GM20431 (cell line): Measurements from ENCODE around the gene DDAH1.

Experiments used
- in situ Hi-C: fragments of 300-500 bp; cut with MseI, MboI; formaldehyde crosslinking; loops from one replicate; pipeline ENCODE4 v1.15.0; 2020; ENCODE audit warnings: low sequenced_read_pairs; ENCODE audit not compliant: unreplicated experiment

Gene DDAH1

DNA sequence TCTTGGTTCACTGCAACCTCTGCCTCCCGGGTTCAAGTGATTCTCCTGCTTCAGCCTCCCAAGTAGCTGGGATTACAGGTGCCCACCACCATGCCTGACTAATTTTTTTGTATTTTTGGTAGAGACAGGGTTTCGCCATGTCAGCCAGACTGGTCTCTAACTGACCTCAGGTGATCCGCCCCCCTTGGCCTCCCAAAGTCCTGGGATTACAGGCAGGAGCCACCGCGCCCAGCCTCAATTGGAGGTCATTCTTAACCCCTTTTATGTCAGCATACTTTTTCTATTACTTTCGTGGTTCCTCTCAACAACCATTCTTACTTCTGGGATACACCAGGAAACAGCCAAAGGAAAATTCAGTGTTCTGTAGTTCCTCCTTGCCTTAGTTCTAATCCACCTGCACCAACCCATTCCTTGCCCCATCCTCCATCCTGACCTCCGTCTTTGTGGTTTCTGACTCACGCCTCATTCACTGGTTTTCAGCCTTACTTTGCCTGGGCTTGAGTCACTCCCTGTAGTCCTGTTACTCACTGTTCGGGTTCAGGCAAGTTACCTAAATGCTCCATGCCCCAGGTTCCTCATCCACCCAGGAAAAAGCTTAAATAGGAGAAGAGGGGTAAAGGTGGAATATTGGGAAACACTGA is 175.6 kb downstream of the DDAH1 start:
- in situ Hi-C loops = no loop called here

DNA sequence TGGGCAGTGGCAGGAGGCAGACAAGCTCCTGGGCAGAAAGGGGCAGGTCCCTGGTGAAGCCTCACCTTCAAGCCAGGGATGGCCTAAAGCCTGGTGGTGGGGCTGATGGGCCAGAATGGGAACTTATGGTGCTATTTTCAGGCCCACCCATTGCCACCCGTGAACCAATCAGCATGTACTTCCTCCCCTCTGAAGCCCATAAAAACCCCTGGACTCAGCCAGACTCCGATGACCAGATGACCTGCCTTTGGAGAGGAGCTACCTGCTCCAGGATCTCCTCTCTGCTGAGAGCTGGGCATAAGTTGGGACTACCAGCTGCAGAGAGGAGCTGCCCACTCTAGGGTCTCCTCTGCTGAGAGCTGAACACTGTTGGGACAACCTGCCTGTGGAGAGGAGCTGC is 180.8 kb downstream of the DDAH1 start:
- in situ Hi-C loops = no loop called here

GRCh38 chr1:85283475-85284199 is 181.3 kb downstream of the DDAH1 start:
- in situ Hi-C loops = no loop called here

GRCh38 chr1:85282424-85282823 is 182.5 kb downstream of the DDAH1 start:
- in situ Hi-C loops = no loop called here

- in situ Hi-C loops = no loop called here
These were observed 184.3 kb downstream of the DDAH1 start for GRCh38 chr1:85280636-85281035.

- in situ Hi-C loops = no loop called here
These were observed 185.4 kb downstream of the DDAH1 start for GRCh38 chr1:85279458-85280080.

DNA sequence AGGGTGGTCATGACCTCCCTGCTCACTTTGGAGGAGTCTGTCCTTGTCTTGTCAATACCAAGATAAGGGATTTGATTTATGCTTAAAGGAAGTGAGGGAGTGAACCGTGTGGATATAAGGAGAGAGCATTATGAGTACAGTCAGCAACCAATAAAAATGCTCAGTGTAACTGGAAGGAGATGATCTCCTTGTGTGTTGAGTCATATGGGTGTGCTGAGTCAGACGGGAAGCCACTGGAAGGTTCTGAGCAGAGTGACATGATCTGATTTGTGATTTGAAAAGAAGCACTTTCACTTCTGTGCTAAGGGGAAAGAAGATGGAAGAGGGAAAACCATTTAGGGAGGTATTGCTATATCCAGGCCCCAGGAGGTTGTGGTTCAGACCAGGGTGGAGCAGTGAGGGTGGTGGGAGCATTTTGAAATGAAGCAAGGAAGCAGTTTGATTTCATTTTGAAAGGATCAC is 186.1 kb downstream of the DDAH1 start:
- in situ Hi-C loops = no loop called here

- in situ Hi-C loops = no loop called here
These were observed 187.2 kb downstream of the DDAH1 start for GRCh38 chr1:85277802-85278201.

- in situ Hi-C loops = no loop called here
These were observed 187.8 kb downstream of the DDAH1 start for GRCh38 chr1:85276978-85277639.

DNA sequence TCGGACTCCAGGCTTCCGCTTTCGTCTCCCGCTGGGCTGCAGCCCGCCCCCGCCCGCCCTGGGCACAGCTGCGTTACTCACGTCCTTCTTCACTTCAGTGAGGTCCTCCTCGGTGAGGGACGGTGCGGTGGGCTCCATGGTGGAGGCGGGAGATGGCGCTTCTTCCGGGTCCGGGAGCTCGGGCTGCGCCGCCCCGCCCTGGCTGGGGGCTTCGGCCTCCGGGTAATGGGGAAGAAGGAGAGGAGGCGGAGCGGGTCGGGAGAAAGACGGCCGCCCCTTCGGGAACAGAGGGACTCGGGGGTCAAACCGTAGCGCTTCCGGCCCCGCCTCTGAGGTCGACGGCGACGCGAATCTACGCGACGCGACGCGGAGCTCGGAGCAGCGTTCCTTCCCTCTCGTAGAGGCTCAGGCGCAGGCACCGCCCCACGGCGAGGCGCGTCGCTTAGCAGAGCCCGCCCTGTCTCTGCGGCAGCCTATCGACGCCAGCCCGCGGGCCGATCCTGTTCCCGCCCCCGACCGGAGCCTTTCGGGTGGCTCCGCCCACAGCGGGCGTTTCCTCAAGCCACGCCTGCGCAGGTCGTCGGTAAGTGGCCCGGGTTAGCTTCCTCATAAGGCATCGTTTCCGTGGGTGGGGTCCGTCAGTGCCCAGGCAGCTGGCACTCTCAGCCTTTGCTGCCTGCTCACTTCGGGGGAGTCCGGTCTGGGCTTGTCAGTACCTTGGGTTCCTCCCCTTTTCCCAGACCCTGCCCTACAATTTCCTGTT is 188.6 kb downstream of the DDAH1 start, which contains the start of gene BCL10:
BCL10 (minus strand) TSS at position 418 of the 763 bp plus-strand sequence; CDS start at position 138, 280 bp downstream.
- in situ Hi-C loops = no loop called here

DNA sequence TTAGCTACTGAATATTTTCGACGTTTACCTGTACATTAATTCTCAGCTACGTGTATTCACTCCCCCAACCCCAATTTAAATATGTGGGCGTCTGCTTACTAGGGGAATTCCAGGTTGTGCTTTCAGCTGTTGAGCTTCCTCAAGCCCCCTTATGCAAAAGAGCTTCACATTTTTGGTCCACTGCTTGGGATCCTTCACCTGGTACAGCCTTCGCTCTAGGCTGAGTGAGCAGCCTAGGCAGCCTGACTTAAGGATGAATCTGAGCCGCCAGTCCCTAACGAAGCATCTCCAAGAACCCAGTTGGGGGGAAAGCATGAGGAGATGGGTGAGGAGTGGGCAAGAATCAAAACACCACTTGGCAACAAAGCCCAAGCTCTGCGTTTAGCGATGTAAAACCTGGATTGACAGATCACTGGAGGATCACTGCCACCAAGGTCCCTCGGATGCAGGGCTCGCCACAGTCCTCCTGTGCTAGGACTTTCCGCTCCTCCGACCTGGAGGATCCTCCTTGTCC is 189.2 kb downstream of the DDAH1 start:
- in situ Hi-C loops = no loop called here

GRCh38 chr1:85274969-85275453 is 189.9 kb downstream of the DDAH1 start:
- in situ Hi-C loops = no loop called here

GRCh38 chr1:85273397-85273796 is 191.6 kb downstream of the DDAH1 start:
- in situ Hi-C loops = no loop called here

DNA sequence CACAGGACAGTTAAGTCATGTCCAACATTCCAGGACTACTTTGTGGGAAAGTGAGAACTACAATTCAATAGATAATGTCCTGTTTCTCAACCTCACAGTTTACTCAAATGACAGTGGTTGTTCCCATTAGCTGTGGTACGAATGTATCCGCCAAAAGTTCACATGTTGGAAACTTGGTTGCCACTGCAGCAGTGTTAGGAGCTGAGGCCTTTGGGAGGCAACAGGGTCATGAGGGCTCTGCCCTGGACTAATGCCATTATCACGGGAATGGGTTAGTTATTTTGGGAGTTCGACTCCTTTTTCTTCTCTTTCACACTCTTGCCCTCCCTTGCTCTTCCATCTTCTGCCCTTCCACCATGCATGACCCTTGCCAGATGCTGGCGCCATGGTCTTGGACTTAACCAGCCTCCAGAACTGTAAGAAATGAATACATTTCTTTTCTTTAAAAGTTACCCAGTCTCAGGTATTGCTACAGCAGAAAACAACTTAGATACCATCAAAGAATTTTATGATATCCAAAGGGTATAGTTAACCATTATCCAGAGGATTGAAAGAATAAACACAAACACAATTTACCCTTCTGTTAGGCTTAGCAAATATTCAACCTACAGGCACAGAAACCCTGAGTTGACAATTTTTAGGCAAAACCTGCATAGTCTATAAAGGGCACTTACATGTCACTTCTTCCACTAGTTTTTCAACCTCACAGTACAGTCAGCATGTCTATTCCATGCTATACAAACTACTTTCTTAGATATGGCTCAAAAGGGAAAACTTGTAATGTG is 196.0 kb downstream of the DDAH1 start:
- in situ Hi-C loops = no loop called here
